Activated T-helper 17 cell treated with anti-CD3 and anti-CD28 coated beads, Interleukin-2, amount 50 U/mL, for 72 hours (primary cell): ENCODE data around the gene DARS1. TPM values are rescaled to one million over a fixed set of nuclear protein-coding genes. Genes with fewer than 3 reads are reported as not detected.
A peak's percentile ranks its signal among the peaks of the same experiment; 100 is the strongest.
"Not testable (repeated sequence)": the region's sequence is repeated elsewhere in the genome, so short reads cannot be mapped to it uniquely, and the experiment has no call there.

Experiments used
- ATAC-seq: fragments of 150-1000 bp; cut with Tn5 transposase; replicated peaks from 2 replicates; pipeline ENCODE4 v1.10.0; 2021; ENCODE audit warnings: mild to moderate bottlenecking, moderate library complexity
- H3K27ac Mint-ChIP-seq: one replicate; pipeline ENCODE4 v1.8.0; 2022; ENCODE audit warnings: mixed read lengths
- H3K27me3 Mint-ChIP-seq: one replicate; pipeline ENCODE4 v1.8.0; 2022; ENCODE audit warnings: mixed read lengths
- H3K36me3 Mint-ChIP-seq: one replicate; pipeline ENCODE4 v1.8.0; 2022; ENCODE audit warnings: low read depth, mild to moderate bottlenecking, mixed read lengths
- H3K4me1 Mint-ChIP-seq: one replicate; pipeline ENCODE4 v1.8.0; 2022; ENCODE audit warnings: mixed read lengths
- H3K4me3 Mint-ChIP-seq: one replicate; pipeline ENCODE4 v1.8.0; 2022; ENCODE audit warnings: mild to moderate bottlenecking, mixed read lengths
- H3K9me3 Mint-ChIP-seq: one replicate; pipeline ENCODE4 v1.8.0; 2022; ENCODE audit warnings: mixed read lengths
- total RNA-seq, 2 donors: library from RNA; stranded (reverse); gene quantifications; one replicate each; pipeline ENCODE4 v1.2.3, GENCODE V29; 2022

DARS1 gene
- total RNA-seq, 2 donors from 2014 or later, result 170 to 262 TPM

DNA sequence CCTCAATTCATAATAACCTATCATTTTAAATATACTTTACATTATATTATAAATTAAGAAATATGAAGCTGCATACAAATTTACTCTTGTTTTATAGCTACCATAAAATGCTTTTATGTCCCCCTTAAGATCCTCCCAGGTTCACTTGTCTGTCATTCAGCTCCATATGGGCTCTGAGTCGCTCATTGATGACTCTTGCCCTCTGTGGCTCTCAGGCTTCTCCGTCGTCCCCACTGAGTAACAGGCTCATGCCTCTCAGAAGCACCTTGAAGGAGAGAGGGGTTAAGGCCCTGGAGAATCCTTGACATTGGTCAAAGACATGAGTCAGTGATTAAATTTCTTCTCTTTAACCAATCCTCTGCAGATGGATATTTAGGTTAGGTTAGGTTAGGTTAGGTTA is 103.0 kb downstream of the DARS1 start:
- no peak for ATAC-seq
- Mint-ChIP-seq H3K9me3 (no peaks in the 10 kb centered on the region), H3K27me3 (no peaks in the 10 kb centered on the region), H3K4me3 (no peak overlapping the region), H3K36me3 (no peaks in the 10 kb centered on the region), H3K27ac (no peak overlapping the region), H3K4me1 (peaks cover 3% of the 10 kb centered on the region)

DNA sequence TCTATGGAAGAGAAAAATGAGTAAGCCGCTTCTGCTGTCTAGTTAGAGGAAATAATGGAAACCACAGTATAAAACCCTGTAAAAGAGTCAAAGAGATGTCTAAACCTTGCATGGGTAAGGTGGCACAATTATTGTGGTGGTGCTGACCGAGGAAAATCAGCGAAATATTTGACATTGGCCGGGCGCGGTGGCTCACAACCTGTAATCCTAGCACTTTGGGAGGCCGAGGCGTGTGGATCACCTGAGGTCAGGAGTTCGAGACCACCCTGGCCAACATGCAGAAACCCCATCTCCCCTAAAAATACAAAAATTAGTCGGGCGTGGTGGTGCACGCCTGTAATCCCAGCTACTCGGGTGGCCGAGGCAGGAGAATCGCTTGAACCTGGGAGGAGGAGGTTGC is 108.7 kb downstream of the DARS1 start:
- H3K27ac Mint-ChIP-seq, result peak overlapping the region; percentile 93
- peaks cover 49% of the 10 kb centered on the region for H3K36me3 Mint-ChIP-seq
- not testable (repeated sequence) for ATAC-seq, H3K9me3 Mint-ChIP-seq, H3K27me3 Mint-ChIP-seq
- H3K4me3 Mint-ChIP-seq, result peak overlapping the region; percentile 82
- peaks cover 27% of the 10 kb centered on the region for H3K4me1 Mint-ChIP-seq

DNA sequence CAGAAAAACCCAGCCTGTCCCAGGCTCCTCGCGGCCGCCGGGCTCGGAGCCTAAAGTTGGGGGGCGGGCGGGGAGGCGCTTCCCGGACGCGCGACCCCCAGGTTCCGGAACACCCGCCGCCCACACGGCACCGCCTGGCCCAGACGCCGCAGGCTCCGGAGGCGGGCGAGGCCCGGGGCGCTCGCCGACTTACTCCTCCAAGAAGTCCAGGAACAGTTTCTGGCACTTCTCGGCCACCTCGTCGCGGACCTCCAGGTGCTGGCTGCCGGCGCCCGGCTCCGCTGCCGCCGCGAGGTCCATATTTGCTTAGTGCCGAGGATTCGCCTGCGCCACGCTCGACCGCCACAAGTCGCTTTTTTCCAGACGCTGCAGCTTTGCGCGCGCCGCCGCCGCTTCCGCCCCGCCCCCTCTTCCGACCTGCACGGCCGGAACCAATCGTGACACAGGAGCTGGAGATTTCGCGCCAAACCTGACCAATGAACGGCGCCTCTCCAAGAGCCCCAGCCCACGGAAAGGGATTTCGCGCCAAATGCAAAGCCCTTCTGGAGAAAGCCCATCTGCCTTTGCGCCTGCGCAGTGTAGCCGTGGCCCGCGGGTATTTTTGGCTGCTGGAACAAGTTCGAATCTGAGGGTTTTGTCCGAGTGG is 109.2 kb downstream of the DARS1 start, which contains the start of gene MCM6:
TSS of gene MCM6 (minus strand) at position 378 of the 646 bp plus-strand sequence. CDS start at position 300, 78 bp downstream.
- no peaks in the 10 kb centered on the region for H3K27me3 Mint-ChIP-seq
- H3K4me1 Mint-ChIP-seq, result peaks cover 31% of the 10 kb centered on the region
- H3K27ac Mint-ChIP-seq, result peak within 1 kb of the TSS; percentile 93
- ATAC-seq, result peak; percentile 84
- H3K9me3 Mint-ChIP-seq, result no peaks in the 10 kb centered on the region
- peaks cover 55% of the 10 kb centered on the region for H3K36me3 Mint-ChIP-seq
- peak within 1 kb of the TSS; percentile 82 for H3K4me3 Mint-ChIP-seq

DNA sequence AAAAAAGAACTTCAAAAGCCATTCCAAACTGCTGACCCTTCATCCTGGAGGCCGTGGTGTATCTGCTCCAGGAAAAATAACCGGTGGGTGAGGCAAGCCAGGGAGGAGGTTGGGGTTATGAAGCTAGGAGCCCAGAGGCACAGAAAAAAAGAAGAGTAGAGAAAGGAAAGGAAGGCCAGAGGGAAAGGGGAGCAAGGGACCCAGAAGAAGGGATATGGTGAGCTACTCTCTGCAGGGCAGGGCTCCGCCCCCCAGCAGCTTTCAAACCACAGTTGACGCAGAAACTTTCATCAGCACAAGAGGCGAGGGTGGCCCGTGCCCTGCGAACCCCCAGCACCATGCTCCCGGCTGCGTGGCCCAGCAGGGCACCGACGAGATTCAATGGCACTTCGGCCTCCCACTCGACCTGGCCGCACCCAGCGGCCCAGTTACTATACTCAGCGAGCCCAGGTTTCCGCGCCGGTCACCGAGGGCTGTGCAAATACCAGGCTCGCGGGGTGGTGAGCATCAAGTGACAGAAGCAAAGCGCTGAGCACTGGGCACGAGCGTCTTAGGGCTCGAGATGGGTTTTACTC is 109.8 kb downstream of the DARS1 start:
- peak; percentile 77 for ATAC-seq
- no peaks in the 10 kb centered on the region for H3K9me3 Mint-ChIP-seq
- H3K27me3 Mint-ChIP-seq, result no peaks in the 10 kb centered on the region
- peak overlapping the region; percentile 93 for H3K27ac Mint-ChIP-seq
- peak overlapping the region; percentile 82 for H3K4me3 Mint-ChIP-seq
- H3K36me3 Mint-ChIP-seq, result peaks cover 61% of the 10 kb centered on the region
- peaks cover 35% of the 10 kb centered on the region for H3K4me1 Mint-ChIP-seq

DNA sequence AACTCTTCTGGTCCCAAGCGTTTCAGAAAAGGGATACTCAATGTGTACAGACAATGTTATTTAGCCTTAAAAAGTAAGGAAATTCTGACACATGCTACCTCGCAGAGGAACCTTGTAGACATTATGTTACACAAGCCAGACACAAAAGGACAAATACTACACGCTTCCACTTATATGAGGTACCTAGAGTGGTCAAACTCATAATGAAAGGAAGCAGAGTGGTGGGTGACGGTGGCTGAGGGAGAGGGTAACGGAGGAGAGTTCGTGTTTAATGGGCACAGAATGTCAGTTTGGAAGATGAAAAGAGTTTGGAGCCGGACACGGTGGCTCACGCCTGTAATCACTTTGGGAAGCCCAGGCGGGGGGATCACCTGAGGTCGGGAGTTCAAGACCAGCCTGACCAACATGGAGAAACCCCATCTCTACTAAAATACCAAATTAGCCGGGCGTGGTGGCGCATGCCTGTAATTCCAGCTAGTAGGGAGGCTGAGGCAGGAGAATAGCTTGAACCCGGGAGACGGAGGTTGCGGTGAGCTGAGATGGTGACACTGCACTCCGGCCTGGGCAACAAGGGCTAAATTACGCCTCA is 110.6 kb downstream of the DARS1 start:
- peaks cover 40% of the 10 kb centered on the region for H3K4me1 Mint-ChIP-seq

DNA sequence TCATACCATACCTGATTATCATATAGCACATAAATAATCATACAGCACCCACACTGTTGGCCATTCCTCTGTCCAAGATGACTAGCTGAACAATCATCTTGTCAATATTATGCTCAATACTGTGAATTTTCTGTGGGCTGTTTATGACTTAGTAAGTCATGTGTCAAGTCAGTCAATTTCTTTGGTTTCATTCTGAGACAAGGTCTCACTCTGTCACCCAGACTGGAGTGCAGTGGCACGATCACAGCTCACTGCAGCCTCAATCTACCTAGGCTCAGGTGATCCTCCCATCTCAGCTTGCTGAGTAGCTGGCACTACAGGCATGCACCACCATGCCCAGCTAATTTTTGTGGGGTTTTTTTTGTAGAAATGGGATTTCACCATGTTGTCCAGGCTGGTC is 114.9 kb downstream of the DARS1 start:
- ATAC-seq, result peak; percentile 84
- H3K4me1 Mint-ChIP-seq, result peaks cover 36% of the 10 kb centered on the region
- H3K36me3 Mint-ChIP-seq, result peaks cover 100% of the 10 kb centered on the region
- H3K4me3 Mint-ChIP-seq, result peak overlapping the region; percentile 82
- H3K27me3 Mint-ChIP-seq, result no peaks in the 10 kb centered on the region
- peak overlapping the region; percentile 93 for H3K27ac Mint-ChIP-seq
- H3K9me3 Mint-ChIP-seq, result no peaks in the 10 kb centered on the region

More for the DNA sequence above, 110.6 kb downstream of the DARS1 start:
- peaks cover 68% of the 10 kb centered on the region for H3K36me3 Mint-ChIP-seq
- ATAC-seq, result peak; percentile 12
- peak overlapping the region; percentile 93 for H3K27ac Mint-ChIP-seq
- no peaks in the 10 kb centered on the region for H3K27me3 Mint-ChIP-seq
- H3K4me3 Mint-ChIP-seq, result peak overlapping the region; percentile 82
- H3K9me3 Mint-ChIP-seq, result no peaks in the 10 kb centered on the region

DNA sequence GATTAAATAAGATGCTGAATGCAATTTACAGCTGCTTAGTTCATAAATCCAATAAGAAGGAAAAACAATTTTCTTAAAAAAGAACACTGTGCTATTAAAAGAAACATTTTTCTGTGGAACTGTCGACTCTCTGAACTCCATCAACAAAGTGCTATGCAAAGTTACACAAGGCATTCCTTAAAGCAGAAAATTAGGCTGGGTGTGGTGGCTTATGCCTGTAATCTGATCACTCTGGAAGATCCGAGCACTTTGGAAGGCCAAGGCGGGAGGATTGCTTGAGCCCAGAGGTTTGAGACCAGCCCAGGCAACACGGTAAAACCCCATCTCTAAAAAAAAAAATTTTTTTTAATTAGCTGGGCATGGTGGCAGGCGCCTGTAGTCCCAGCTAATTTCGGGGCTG is 122.2 kb downstream of the DARS1 start:
- H3K27ac Mint-ChIP-seq, result no peak overlapping the region
- H3K4me3 Mint-ChIP-seq, result no peak overlapping the region
- peaks cover 98% of the 10 kb centered on the region for H3K36me3 Mint-ChIP-seq
- no peaks in the 10 kb centered on the region for H3K9me3 Mint-ChIP-seq
- peaks cover 20% of the 10 kb centered on the region for H3K4me1 Mint-ChIP-seq
- no peak for ATAC-seq
- H3K27me3 Mint-ChIP-seq, result no peaks in the 10 kb centered on the region

DNA sequence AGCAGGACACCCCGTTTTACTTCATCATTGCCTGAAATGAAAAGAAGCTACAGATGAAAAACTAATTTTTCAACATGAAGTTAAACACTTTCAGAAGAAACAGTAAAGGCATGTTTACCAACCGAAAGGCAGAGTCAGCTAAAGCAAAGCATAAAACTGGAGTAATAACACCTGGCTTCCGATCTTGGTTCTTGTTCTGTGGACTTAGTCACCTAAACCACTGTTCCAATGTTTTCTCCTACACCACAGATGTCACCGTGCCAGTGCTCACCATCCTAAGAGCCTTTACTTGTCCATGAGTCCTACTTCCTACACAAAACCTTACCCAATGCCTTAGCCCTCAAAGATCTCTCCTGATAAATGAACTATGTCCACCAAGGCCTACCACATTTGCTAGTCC is 122.7 kb downstream of the DARS1 start:
- Mint-ChIP-seq H3K27me3 (no peaks in the 10 kb centered on the region), H3K27ac (no peak overlapping the region)

More for the DNA sequence above, 122.7 kb downstream of the DARS1 start:
- H3K4me1 Mint-ChIP-seq, result peaks cover 15% of the 10 kb centered on the region
- no peaks in the 10 kb centered on the region for H3K9me3 Mint-ChIP-seq
- H3K4me3 Mint-ChIP-seq, result no peak overlapping the region
- no peak for ATAC-seq
- peaks cover 98% of the 10 kb centered on the region for H3K36me3 Mint-ChIP-seq

Other genes with a start within 250 kb of the DARS1 start
- 100 to 1,000 TPM; 122 to 156 TPM for gene UBXN4, start 243.8 kb downstream of the DARS1 start, total RNA-seq
- 1 to 10 TPM in 1 of 2 donors, under 1 TPM in 1; 0.45 to 1.0 TPM for gene LCT, start 148.4 kb downstream of the DARS1 start, total RNA-seq
- 100 to 1,000 TPM; 163 to 245 TPM for gene MCM6, start 109.2 kb downstream of the DARS1 start, total RNA-seq
- gene CXCR4, start 132.5 kb upstream of the DARS1 start, total RNA-seq, result 100 to 1,000 TPM; 330 to 360 TPM